Liver (tissue), 9 donors: ENCODE results near the gene GUK1. TPM values are rescaled to one million over a fixed set of nuclear protein-coding genes. Genes with fewer than 3 reads are reported as not detected.

Source experiments
- DNase-seq: peaks from one replicate; pipeline ENCODE4 v3.0.0-alpha.2; 2017; ENCODE audit warnings: low spot score
- H3K27ac ChIP-seq, 2 donors: one replicate each; pipeline ENCODE4 v1.7.0; 2013; ENCODE audit warnings: inconsistent platforms in 2 of 2, low read length in 2 of 2, control low read depth in 1 of 2, low read depth in 1 of 2, mild to moderate bottlenecking in 1 of 2
- H3K27me3 ChIP-seq, 4 donors: one replicate each; pipeline versions ENCODE4 v1.6.1 to v1.7.0; 2013; ENCODE audit warnings: low read length in 3 of 4, inconsistent platforms in 1 of 4, mild to moderate bottlenecking in 1 of 4, moderate library complexity in 1 of 4; ENCODE audit not compliant: control insufficient read depth in 4 of 4, insufficient read depth in 4 of 4
- H3K36me3 ChIP-seq, 4 donors: one replicate each; pipeline versions ENCODE4 v1.6.1 to v1.7.0; 2013; ENCODE audit warnings: low read length in 3 of 4, mild to moderate bottlenecking in 3 of 4, low read depth in 1 of 4, moderate library complexity in 1 of 4; ENCODE audit not compliant: control insufficient read depth in 4 of 4, insufficient read depth in 3 of 4
- H3K4me1 ChIP-seq, 4 donors: one replicate each; pipeline versions ENCODE4 v1.6.1 to v1.7.0; 2013; ENCODE audit warnings: low read length in 3 of 4, mild to moderate bottlenecking in 3 of 4, moderate library complexity in 1 of 4; ENCODE audit not compliant: control insufficient read depth in 4 of 4, insufficient read depth in 4 of 4
- H3K4me3 ChIP-seq, 3 donors: one replicate each; pipeline versions ENCODE4 v1.6.1 to v1.7.0; 2013; ENCODE audit warnings: low read length in 3 of 3, control low read depth in 1 of 3, low read depth in 1 of 3, mild to moderate bottlenecking in 1 of 3
- H3K9ac ChIP-seq, 2 donors: one replicate each; pipeline ENCODE4 v1.7.0; 2013; ENCODE audit warnings: low read length in 2 of 2, mild to moderate bottlenecking in 2 of 2, moderate library complexity in 2 of 2, control low read depth in 1 of 2, low read depth in 1 of 2
- H3K9me3 ChIP-seq, 4 donors: one replicate each; pipeline versions ENCODE4 v1.6.1 to v1.7.0; 2013; ENCODE audit warnings: low read length in 3 of 4; ENCODE audit not compliant: control insufficient read depth in 4 of 4
- ATF3 ChIP-seq: IDR thresholded peaks from 2 replicates; pipeline ENCODE4 v1.6.1; 2016; ENCODE audit warnings: antibody characterized with exemption
- CTCF ChIP-seq: fragments of 150-350 bp; IDR thresholded peaks from 2 replicates; pipeline ENCODE4 v1.5.1; 2017; ENCODE audit warnings: improper control_type of control experiment, low read depth, low read length; ENCODE audit not compliant: missing input control
- EGR1 ChIP-seq, 2 donors: IDR thresholded peaks; 2 replicates each; pipeline ENCODE4 v1.6.1; 2016 to 2018; ENCODE audit warnings: antibody characterized with exemption in 2 of 2, low read depth in 2 of 2
- FOXA1 ChIP-seq: IDR thresholded peaks from 2 replicates; pipeline ENCODE4 v1.6.1; 2016; ENCODE audit warnings: antibody characterized with exemption
- FOXA2 ChIP-seq: IDR thresholded peaks from 2 replicates; pipeline ENCODE4 v1.6.1; 2016; ENCODE audit warnings: antibody characterized with exemption
- GABPA ChIP-seq, 2 donors: IDR thresholded peaks in 1 of 2; conservative IDR thresholded peaks in 1 of 2; 2 replicates each; pipeline ENCODE4 v1.6.1; 2016; ENCODE audit warnings: antibody characterized with exemption in 2 of 2, mild to moderate bottlenecking in 1 of 2, moderate library complexity in 1 of 2
- HNF4G ChIP-seq: IDR thresholded peaks from 2 replicates; pipeline ENCODE4 v1.6.1; 2016; ENCODE audit warnings: antibody characterized with exemption
- JUND ChIP-seq, 2 donors: IDR thresholded peaks; 2 replicates each; pipeline ENCODE4 v1.6.1; 2016; ENCODE audit warnings: antibody characterized with exemption in 2 of 2
- MAX ChIP-seq: IDR thresholded peaks from 2 replicates; pipeline ENCODE4 v1.6.1; 2016; ENCODE audit warnings: antibody characterized with exemption
- RAD21 ChIP-seq, 2 donors: IDR thresholded peaks; 2 replicates each; pipeline ENCODE4 v1.6.1; 2016; ENCODE audit warnings: antibody characterized with exemption in 2 of 2, mild to moderate bottlenecking in 2 of 2
- REST ChIP-seq: IDR thresholded peaks from 2 replicates; pipeline ENCODE4 v1.6.1; 2016; ENCODE audit warnings: antibody characterized with exemption, mild to moderate bottlenecking
- RXRA ChIP-seq, 2 donors: IDR thresholded peaks; 2 replicates each; pipeline ENCODE4 v1.6.1; 2017 to 2018; ENCODE audit warnings: antibody characterized with exemption in 2 of 2, mild to moderate bottlenecking in 1 of 2
- SP1 ChIP-seq: IDR thresholded peaks from 2 replicates; pipeline ENCODE4 v1.6.1; 2018; ENCODE audit warnings: antibody characterized with exemption, mild to moderate bottlenecking
- TAF1 ChIP-seq: conservative IDR thresholded peaks from 2 replicates; pipeline ENCODE4 v1.6.1; 2016; ENCODE audit warnings: antibody characterized with exemption, mild to moderate bottlenecking
- ZBTB33 ChIP-seq: IDR thresholded peaks from 2 replicates; pipeline ENCODE4 v1.6.1; 2016; ENCODE audit warnings: antibody characterized with exemption
- WGBS: extraction: QIAGEN DNeasy Blood & Tissue Kit; methylation state at CpG from one replicate; pipeline ENCODE4 v1.1.7; 2013; 5-methylcytosine and 5-hydroxymethylcytosine counted together
- polyA plus RNA-seq, 2 donors: library from polyadenylated mRNA; stranded (reverse) in 1 of 2; unstranded in 1 of 2; fragments of 200-250 nt in 1 of 2; fragments of >200 nt in 1 of 2; fragmentation: Nextera tagmentation in 1 of 2; extraction: Ambion mirVana in 1 of 2; gene quantifications; one replicate each; pipeline versions ENCODE4 v1.2.1 to v1.2.3, GENCODE V29; 2013 to 2015
- total RNA-seq, 2 donors: library from RNA; depleted of rRNA; stranded (reverse); fragments of >200 nt; gene quantifications; one replicate each; pipeline ENCODE4 v1.2.3, GENCODE V29; 2014
- donor health status: healthy.
- donor health status: healthy.
- donor health status: healthy.
- donor health status: healthy.
- donor health status: healthy.

GUK1 gene
- total and polyA plus RNA-seq, 4 donors: 147 to 251 (median 216) TPM

GRCh38 chr1:228151180-228151925, 11.3 kb downstream of the GUK1 start:
- DNase-seq: no peak
- TF ChIP-seq MAX: no peak
- TF ChIP-seq HNF4G: no peak
- no peak for TF ChIP-seq EGR1 (IDR thresholded peaks at IDR 0.05; ENCODE audit: low read depth in 2 of 2)
- no peak for TF ChIP-seq FOXA2
- no peak for TF ChIP-seq JUND (IDR thresholded peaks at IDR 0.05)
- Histone ChIP-seq H3K36me3 (peaks cover 0 to 14% (median 8%) of the 10 kb centered on the region in 4 donors), H3K4me1 (peaks cover 0 to 3% (median 1%) of the 10 kb centered on the region in 4 donors), H3K27me3 (no peaks in the 10 kb centered on the region), H3K27ac (peak overlapping the region in 1 of 2 donors; percentile 64), H3K9ac (no peak overlapping the region), H3K9me3 (no peaks in the 10 kb centered on the region), H3K4me3 (no peak overlapping the region)
- 88% methylated on average over 12 of the region's 12 CpGs for WGBS

- WGBS: 92% methylated on average over 19 of the region's 19 CpGs
- DNase-seq: no peak
- H3K9me3 ChIP-seq: no peaks in the 10 kb centered on the region
- no peak overlapping the region for H3K9ac ChIP-seq
- no peak overlapping the region for H3K4me3 ChIP-seq
- H3K36me3 ChIP-seq: peaks cover 0 to 12% (median 7%) of the 10 kb centered on the region in 4 donors
- peaks cover 0 to 6% (median 1%) of the 10 kb centered on the region in 4 donors for H3K4me1 ChIP-seq
- no peak overlapping the region for H3K27ac ChIP-seq
- H3K27me3 ChIP-seq: no peaks in the 10 kb centered on the region
- no peak for TF ChIP-seq FOXA1
- TF ChIP-seq MAX: no peak
- TF ChIP-seq FOXA2: no peak
- no peak for TF ChIP-seq CTCF
- TF ChIP-seq REST: no peak
- TF ChIP-seq RAD21 (IDR thresholded peaks at IDR 0.05): no peak
- no peak for TF ChIP-seq HNF4G
- no peak for TF ChIP-seq GABPA (IDR thresholded peaks at IDR 0.05 in 1 of 2, conservative IDR thresholded peaks at IDR 0.05 in 1 of 2)
- TF ChIP-seq ATF3: no peak
- no peak for TF ChIP-seq JUND (IDR thresholded peaks at IDR 0.05)
- TF ChIP-seq SP1: no peak
- no peak for TF ChIP-seq TAF1
- no peak for TF ChIP-seq ZBTB33
- no peak for TF ChIP-seq EGR1 (IDR thresholded peaks at IDR 0.05; ENCODE audit: low read depth in 2 of 2)
- no peak for TF ChIP-seq RXRA (IDR thresholded peaks at IDR 0.05)
Measured at GRCh38 chr1:228152097-228152917, 12.2 kb downstream of the GUK1 start.
